K562 (cell line): ENCODE data around the gene CDX1. TPM values are rescaled to one million over a fixed set of nuclear protein-coding genes. Genes with fewer than 3 reads are reported as not detected.
A peak's percentile ranks its signal among the peaks of the same experiment; 100 is the strongest.

Experiments used
- ATAC-seq: fragments of 200-7000 bp; cut with Tn5 transposase; 3 replicates; pipeline ENCODE4 v1.9.1; 2020; ENCODE audit warnings: moderate library complexity
- BruUV-seq: library from RNA; stranded (reverse); fragments of 400-500 nt; replicated peaks from 2 replicates; lab custom pipeline; 2021; lab: Mats Ljungman, UMichigan
- CTCF ChIA-PET: fragments of 300-600 bp; formaldehyde crosslinking; extraction: SDS; loops from one replicate; lab custom pipeline; 2021; ENCODE audit warnings: low intra/inter-chr PET ratio; lab: Yijun Ruan, JAX
- POLR2A ChIA-PET: fragments of 300-600, 350-650 bp; sonication (Branson Sonifier 250); formaldehyde crosslinking; extraction: SDS; loops from one replicate; lab custom pipeline; 2021; ENCODE audit warnings: antibody characterized with exemption, inconsistent platforms; lab: Yijun Ruan, JAX
- DNase-seq, 4 experiments: peaks; one replicate each; pipeline versions ENCODE4 v3.0.0 to v3.0.0-alpha.2; 2011 to 2018; ENCODE audit warnings: low spot score in 3 of 4, mixed read lengths in 3 of 4; ENCODE audit errors: extremely low read depth in 1 of 4
- FAIRE-seq: peaks from 2 replicates; lab custom pipeline; 2011; peaks lifted over from hg19 to GRCh38; lab: Jason Lieb, UNC
- H2AFZ ChIP-seq: 2 replicates; pipeline ENCODE4 v1.6.0; 2011; ENCODE audit warnings: low read depth, low read length, control low read depth, inconsistent platforms
- H3K27ac ChIP-seq: fragments of 200-600 bp; 3 replicates; pipeline ENCODE4 v1.8.0; 2011; ENCODE audit warnings: low read depth, mild to moderate bottlenecking, control low read depth, inconsistent platforms, low read length, moderate library complexity, mixed read lengths; ENCODE audit errors: extremely low read depth
- H3K27me3 ChIP-seq, 2 experiments: fragments of 300-600 bp in 1 of 2; 2 replicates in 1 of 2; 3 replicates in 1 of 2; pipeline versions ENCODE4 v1.6.0 to v1.8.0; 2011; ENCODE audit warnings: inconsistent platforms in 2 of 2, low read length in 2 of 2, mild to moderate bottlenecking in 1 of 2, mixed read lengths in 1 of 2, moderate library complexity in 1 of 2; ENCODE audit not compliant: control insufficient read depth in 2 of 2, insufficient read depth in 2 of 2
- H3K36me3 ChIP-seq: fragments of 300-600 bp; 3 replicates; pipeline ENCODE4 v1.8.0; 2011; ENCODE audit warnings: mild to moderate bottlenecking, low read length, inconsistent platforms; ENCODE audit not compliant: control insufficient read depth, insufficient read depth
- H3K4me1 ChIP-seq, 2 experiments: fragments of 200-600 bp in 1 of 2; replicated peaks in 1 of 2; 2 replicates in 1 of 2; 3 replicates in 1 of 2; pipeline versions ENCODE4 v1.5.1 to v1.8.0; 2011; ENCODE audit warnings: inconsistent platforms in 2 of 2, low read length in 2 of 2, mild to moderate bottlenecking in 1 of 2, mixed read lengths in 1 of 2, moderate library complexity in 1 of 2; ENCODE audit not compliant: control insufficient read depth in 2 of 2, insufficient read depth in 2 of 2
- H3K4me2 ChIP-seq: 2 replicates; pipeline ENCODE4 v1.6.1; 2011; ENCODE audit warnings: low read length, control low read depth, inconsistent platforms, mixed read lengths; ENCODE audit not compliant: insufficient read depth
- H3K4me3 ChIP-seq: fragments of 200-600 bp; sonication (generic), shearing (Covaris generic); 2 replicates; pipeline ENCODE4 v1.5.1; 2016; ENCODE audit warnings: control low read depth, inconsistent platforms
- H3K79me2 ChIP-seq: fragments of 200-600 bp; 3 replicates; pipeline ENCODE4 v1.8.0; 2011; ENCODE audit warnings: low read length, inconsistent platforms; ENCODE audit not compliant: control insufficient read depth, insufficient read depth
- H3K9ac ChIP-seq, 2 experiments: 2 replicates each; pipeline versions ENCODE4 v1.6.0 to v1.6.1; 2011; ENCODE audit warnings: low read depth in 2 of 2, low read length in 2 of 2, control low read depth in 1 of 2, inconsistent platforms in 1 of 2, mild to moderate bottlenecking in 1 of 2, mixed read lengths in 1 of 2; ENCODE audit not compliant: insufficient read depth in 1 of 2
- H3K9me1 ChIP-seq: one replicate; pipeline ENCODE4 v1.6.0; 2011; ENCODE audit warnings: inconsistent platforms, mild to moderate bottlenecking, low read length, moderate library complexity; ENCODE audit not compliant: control insufficient read depth, insufficient read depth
- H3K9me3 ChIP-seq: replicated peaks from 2 replicates; pipeline ENCODE4 v1.5.1; 2011; ENCODE audit warnings: low read depth, low read length, inconsistent platforms; ENCODE audit not compliant: control insufficient read depth, insufficient read depth
- H4K20me1 ChIP-seq: replicated peaks from 2 replicates; pipeline ENCODE4 v1.6.1; 2011; ENCODE audit warnings: low read length, inconsistent platforms, mixed read lengths; ENCODE audit not compliant: control insufficient read depth, insufficient read depth
- BHLHE40 ChIP-seq: IDR thresholded peaks from 2 replicates; pipeline ENCODE4 v1.6.1; 2011; ENCODE audit warnings: low read length, improper control_type of control experiment
- CXXC5 ChIP-seq: fragments of 250-450 bp; sonication (Bioruptor Pico); IDR thresholded peaks from 2 replicates; pipeline ENCODE4 v1.8.0; 2022; ENCODE audit warnings: inconsistent platforms, mild to moderate bottlenecking, moderate library complexity
- FOXA3 ChIP-seq, 2 experiments: fragments of 450-650 bp in 1 of 2; sonication (generic) in 1 of 2; formaldehyde crosslinking; IDR thresholded peaks in 1 of 2; conservative IDR thresholded peaks in 1 of 2; 2 replicates each; pipeline versions ENCODE4 v1.4.0 to v1.8.0; 2020 to 2022; ENCODE audit warnings: mild to moderate bottlenecking in 2 of 2, missing genetic modification reagents in 1 of 2
- KDM2B ChIP-seq: fragments of 250-450 bp; sonication (Bioruptor Pico); IDR thresholded peaks from 2 replicates; pipeline ENCODE4 v1.8.0; 2021; ENCODE audit warnings: mild to moderate bottlenecking, moderate library complexity
- MTA1 ChIP-seq: fragments of 450-650 bp; IDR thresholded peaks from 2 replicates; pipeline ENCODE4 v1.6.1; 2017; ENCODE audit warnings: borderline replicate concordance
- NCOA6 ChIP-seq: fragments of 450-650 bp; IDR thresholded peaks from 2 replicates; pipeline ENCODE4 v1.6.1; 2017; ENCODE audit warnings: mild to moderate bottlenecking
- PRMT5 ChIP-seq: sonication (generic); formaldehyde crosslinking; IDR thresholded peaks from 2 replicates; pipeline ENCODE4 v1.5.0; 2020; ENCODE audit warnings: missing genetic modification reagents
- SP1 ChIP-seq: sonication (generic); formaldehyde crosslinking; IDR thresholded peaks from 2 replicates; pipeline ENCODE4 v1.8.1; 2022; ENCODE audit warnings: mild to moderate bottlenecking, missing genetic modification reagents
- TSC22D4 ChIP-seq: fragments of 450-650 bp; IDR thresholded peaks from 2 replicates; pipeline ENCODE4 v1.6.1; 2016; ENCODE audit warnings: missing genetic modification characterization, missing biosample characterization, control low read depth
- XRCC5 ChIP-seq: fragments of 200-400 bp; formaldehyde crosslinking; IDR thresholded peaks from 2 replicates; pipeline ENCODE4 v1.6.1; 2017; ENCODE audit warnings: low read depth, mild to moderate bottlenecking, low read length
- ZBTB7A ChIP-seq: IDR thresholded peaks from 2 replicates; pipeline ENCODE4 v1.6.1; 2011; ENCODE audit warnings: low read depth, mild to moderate bottlenecking, low read length, moderate library complexity, borderline replicate concordance; ENCODE audit not compliant: control insufficient read depth
- ZC3H8 ChIP-seq: fragments of 450-650 bp; IDR thresholded peaks from 2 replicates; pipeline ENCODE4 v1.6.1; 2017
- WGBS: fragments of 100-300 bp; shearing (Covaris generic); methylation state at CpG from one replicate; pipeline ENCODE4 v1.1.6; 2016; ENCODE audit warnings: low coverage, mixed read lengths; ENCODE audit not compliant: insufficient coverage; ENCODE audit errors: missing lambda C conversion rate; 5-methylcytosine and 5-hydroxymethylcytosine counted together
- in situ Hi-C: fragments of 300-500 bp; cut with MboI; formaldehyde crosslinking; loops from 4 replicates; pipeline ENCODE4 v1.15.0; 2018; ENCODE audit warnings: inconsistent platforms, mixed read lengths
- intact Hi-C: fragments of 100-400 bp; cut with micrococcal nuclease; formaldehyde crosslinking; loops from 2 replicates; pipeline ENCODE4 v1.14.2; 2022
- polyA plus RNA-seq, 8 experiments: library from polyadenylated mRNA; depleted of rRNA in 4 of 8; stranded (reverse) in 5 of 8; unstranded in 3 of 8; fragments of >200 nt; fragmentation: Nextera tagmentation in 2 of 8; fragmentation: Illumina TruSeq in 1 of 8; extraction: Ambion mirVana in 2 of 8; extraction: Trizol in 1 of 8; gene quantifications; 2 replicates each; pipeline versions ENCODE4 v1.2.1 to v1.2.3, GENCODE V29; 2011 to 2014; ENCODE audit warnings: inconsistent platforms in 1 of 8, missing spikeins in 1 of 8
- total RNA-seq, 7 experiments: library from RNA; depleted of rRNA in 6 of 7; stranded (reverse); fragments of >200 nt in 6 of 7; fragmentation: Illumina TruSeq in 2 of 7; extraction: Trizol in 2 of 7; gene quantifications; 2 replicates each; pipeline versions ENCODE4 v1.2.1 to v1.2.3, GENCODE V29; 2011 to 2021; ENCODE audit warnings: low replicate concordance in 1 of 7
- TF ChIP-seq, protein P1 (sequence below): fragments of 450-650 bp; IDR thresholded peaks from 2 replicates; pipeline ENCODE4 v1.6.1; 2016

CDX1 gene
- total and polyA plus RNA-seq, 9 of the 15 experiments (the other 6 are each of a cell fraction or from before 2014, with no cell fraction given), result 0.06 to 0.16 TPM; not detected in 7

DNA sequence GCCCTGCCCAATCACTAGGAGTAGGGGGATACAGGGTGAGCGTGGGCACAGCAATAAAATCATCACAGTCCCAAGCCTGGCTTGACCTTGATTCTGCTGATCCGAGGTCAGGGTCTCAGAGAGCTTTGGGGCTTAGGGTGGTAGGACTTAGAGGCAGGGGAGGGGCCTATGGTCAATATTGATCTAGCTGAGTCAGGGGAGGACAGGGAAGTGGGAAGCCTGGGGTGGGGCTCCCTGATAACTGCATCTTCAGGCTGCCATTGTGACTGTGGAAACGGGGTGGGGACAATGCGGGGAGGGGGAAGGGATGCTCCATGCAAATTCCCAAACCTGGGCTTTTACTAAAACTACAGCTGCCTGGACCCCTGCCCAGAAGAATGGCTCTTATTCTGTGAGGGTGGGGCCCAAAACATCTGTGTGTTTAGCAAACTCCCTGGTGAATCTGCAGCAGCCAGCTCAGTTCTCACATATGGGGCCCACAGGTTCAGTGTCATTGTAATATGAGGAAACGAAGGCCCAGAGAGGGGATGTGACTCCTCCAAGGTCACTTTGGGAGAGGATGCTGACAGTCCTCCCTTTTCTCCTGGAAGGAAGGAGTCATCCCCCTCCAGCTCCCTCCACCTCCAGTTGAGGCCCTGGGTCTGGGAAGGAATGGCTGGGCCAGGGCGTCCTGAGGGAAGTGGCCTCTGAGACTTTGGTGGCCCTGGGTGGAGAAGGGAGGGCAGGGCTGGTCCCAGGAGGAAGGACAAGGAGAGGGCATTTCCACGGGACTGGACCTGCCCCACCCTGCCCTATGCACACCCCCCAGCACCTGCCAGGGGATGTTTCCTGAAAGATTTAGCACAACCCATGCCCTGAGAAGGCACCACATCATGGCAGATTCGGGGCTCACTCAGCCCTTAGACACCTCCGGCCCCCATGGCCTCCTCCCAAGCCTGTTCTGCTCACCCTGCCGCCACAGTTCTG lies 49.7 kb downstream of the CDX1 start (continued):
- no peak for TF ChIP-seq XRCC5
- no peak for TF ChIP-seq TSC22D4 (tag)
- no peak for TF ChIP-seq BHLHE40
- no peak for TF ChIP-seq CXXC5 (CRISPR knock-in tag)
- no peak for TF ChIP-seq SP1 (CRISPR knock-in tag)
- peak; percentile 55 to 82; a peak in 2 of 4 replicates for TF ChIP-seq FOXA3 (CRISPR knock-in tag; conservative IDR thresholded peaks at IDR 0.05 in 1 of 2, IDR thresholded peaks at IDR 0.05 in 1 of 2)

DNA sequence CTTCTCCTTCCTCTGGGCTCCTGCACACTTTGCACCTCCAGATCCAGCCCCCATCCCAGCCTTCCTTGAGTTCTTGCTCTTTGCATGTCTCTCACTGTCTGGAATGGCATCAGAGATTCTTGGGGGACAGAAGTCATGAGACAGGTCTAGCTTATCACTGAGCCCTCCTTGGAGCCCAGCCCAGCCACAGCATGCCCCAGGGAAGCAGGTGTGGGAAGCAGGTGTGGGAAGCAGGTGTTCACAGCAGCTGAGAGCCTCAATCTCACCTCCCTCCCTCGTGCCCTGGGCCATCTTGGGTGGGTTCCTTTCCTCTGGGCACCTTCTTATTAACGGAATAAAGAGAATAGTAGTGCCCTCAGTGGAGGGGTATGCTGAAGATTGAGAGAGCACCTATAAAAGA lies 50.5 kb downstream of the CDX1 start:
- ATAC-seq (no peak), FAIRE-seq (no peak), DNase-seq (no peak)
- intact Hi-C loops, result loop anchor here (5.0 kb wide), 1 partner anchor 380 kb away; no protein-coding TSS in a partner anchor
- Histone ChIP-seq H3K9me3 (no peaks in the 10 kb centered on the region), H3K4me1 (peaks cover 3 to 4% of the 10 kb centered on the region in 2 experiments; a peak in 3 of 5 replicates), H3K9ac (no peak overlapping the region), H3K27ac (no peak overlapping the region), H3K4me3 (no peak overlapping the region), H2AFZ (no peak overlapping the region), H4K20me1 (peaks cover 7% of the 10 kb centered on the region; the same call in 1 of the 2 replicates), H3K4me2 (no peak overlapping the region), H3K36me3 (no peaks in the 10 kb centered on the region), H3K9me1 (no peaks in the 10 kb centered on the region), H3K79me2 (no peaks in the 10 kb centered on the region), H3K27me3 (peaks cover 11 to 27% of the 10 kb centered on the region in 2 experiments; a peak in 4 of 5 replicates)
- BruUV-seq, result no TSS peak
- ChIA-PET CTCF (interaction anchor here (1.6 to 4.1 kb wide), 3 partner anchors 55 to 383 kb away, joined by 8 to 36 read pairs (median 25); no protein-coding TSS in a partner anchor), POLR2A (interaction anchor here (1.0 kb wide), 1 partner anchor 45 kb away, joined by 3 read pairs; no protein-coding TSS in a partner anchor)
- WGBS, result 0% methylated on average over 1 of the region's 2 CpGs
- in situ Hi-C loops, result loop anchor here (10.0 kb wide), 1 partner anchor 582 kb away; no protein-coding TSS in a partner anchor
- TF ChIP-seq KDM2B (CRISPR knock-in tag) (no peak), MTA1 (no peak), ZC3H8 (no peak), NCOA6 (no peak), ZBTB7A (no peak), PRMT5 (CRISPR knock-in tag) (no peak)
- TF ChIP-seq, protein P1, sequence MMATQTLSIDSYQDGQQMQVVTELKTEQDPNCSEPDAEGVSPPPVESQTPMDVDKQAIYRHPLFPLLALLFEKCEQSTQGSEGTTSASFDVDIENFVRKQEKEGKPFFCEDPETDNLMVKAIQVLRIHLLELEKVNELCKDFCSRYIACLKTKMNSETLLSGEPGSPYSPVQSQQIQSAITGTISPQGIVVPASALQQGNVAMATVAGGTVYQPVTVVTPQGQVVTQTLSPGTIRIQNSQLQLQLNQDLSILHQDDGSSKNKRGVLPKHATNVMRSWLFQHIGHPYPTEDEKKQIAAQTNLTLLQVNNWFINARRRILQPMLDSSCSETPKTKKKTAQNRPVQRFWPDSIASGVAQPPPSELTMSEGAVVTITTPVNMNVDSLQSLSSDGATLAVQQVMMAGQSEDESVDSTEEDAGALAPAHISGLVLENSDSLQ, result no peak
